ENCODE data around the gene F11.
"Not testable (repeated sequence)": the region's sequence is repeated elsewhere in the genome, so short reads cannot be mapped to it uniquely, and the experiment has no call there.

F11 gene

DNA sequence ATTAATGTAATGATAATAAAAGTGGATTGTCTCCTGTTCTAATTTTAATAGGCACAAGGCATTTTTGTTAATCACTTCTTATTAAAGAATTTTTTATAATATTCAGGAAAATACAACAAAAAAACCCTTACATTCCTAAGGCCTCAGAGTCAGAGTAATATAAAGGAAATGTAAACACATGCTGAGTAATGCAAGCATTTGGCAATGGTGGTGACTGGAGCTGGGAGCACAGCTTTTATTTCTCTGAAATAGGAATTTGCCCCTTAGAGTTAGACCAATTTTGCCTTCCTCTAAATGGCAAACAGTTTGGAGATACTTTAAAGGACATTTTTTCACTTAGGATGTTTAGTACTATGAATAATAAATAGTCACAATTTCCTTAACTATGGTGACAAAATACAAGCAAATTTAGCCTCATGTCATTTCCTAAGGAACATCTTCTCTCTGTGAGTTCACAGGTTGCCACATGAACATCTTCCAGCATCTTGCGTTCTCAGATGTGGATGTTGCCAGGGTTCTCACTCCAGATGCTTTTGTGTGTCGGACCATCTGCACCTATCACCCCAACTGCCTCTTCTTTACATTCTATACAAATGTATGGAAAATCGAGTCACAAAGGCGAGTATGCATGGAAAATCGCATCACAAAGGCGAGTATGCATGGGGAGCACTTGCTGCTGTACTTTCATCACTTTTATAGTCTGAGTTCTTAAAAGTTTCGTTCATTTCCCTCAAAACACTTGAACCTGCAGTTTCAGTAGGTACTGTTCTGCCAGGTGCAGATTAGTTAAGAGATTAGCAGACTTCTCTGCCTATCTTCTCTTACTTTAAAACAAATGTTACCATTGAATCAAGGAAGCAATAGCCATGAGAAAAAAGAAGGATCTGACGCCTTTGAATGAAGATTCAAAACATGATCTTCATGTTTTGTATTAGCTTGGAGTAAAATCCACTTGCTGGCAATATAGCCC lies 15.9 kb upstream of the F11 start:
- WGBS, 2 experiments, result 7 to 11% methylated on average over 8 of the region's 8 CpGs
- Histone ChIP-seq H3K36me3 (ENCODE audit: control insufficient read depth, insufficient read depth, low read length) (no peaks in the 10 kb centered on the region), H3K27me3 (ENCODE audit: control insufficient read depth, insufficient read depth, low read length, poor library complexity, severe bottlenecking) (no peaks in the 10 kb centered on the region), H3K9me3 (ENCODE audit: control insufficient read depth, low read length) (no peaks in the 10 kb centered on the region), H3K4me3 (ENCODE audit: insufficient read depth, low read depth, low read length) (no peak overlapping the region), H3K27ac (ENCODE audit: insufficient read depth, low read depth, low read length, poor library complexity, severe bottlenecking) (peak overlapping the region; percentile 44), H3K4me1 (ENCODE audit: control insufficient read depth, insufficient read depth, low read length) (peaks cover 8% of the 10 kb centered on the region)

- no peak overlapping the region for H3K4me3 ChIP-seq (ENCODE audit: insufficient read depth, low read depth, low read length)
- H3K36me3 ChIP-seq (ENCODE audit: control insufficient read depth, insufficient read depth, low read length), result no peaks in the 10 kb centered on the region
- H3K27ac ChIP-seq (ENCODE audit: insufficient read depth, low read depth, low read length, poor library complexity, severe bottlenecking), result peak overlapping the region; percentile 44
- H3K27me3 ChIP-seq (ENCODE audit: control insufficient read depth, insufficient read depth, low read length, poor library complexity, severe bottlenecking), result no peaks in the 10 kb centered on the region
- H3K4me1 ChIP-seq (ENCODE audit: control insufficient read depth, insufficient read depth, low read length), result peaks cover 8% of the 10 kb centered on the region
- 34 to 70% methylated on average over 1 to 2 of the region's 2 CpGs for WGBS, 2 experiments
- H3K9me3 ChIP-seq (ENCODE audit: control insufficient read depth, low read length), result no peaks in the 10 kb centered on the region
Observed at GRCh38 chr4:186250760-186251159, 15.2 kb upstream of the F11 start.

DNA sequence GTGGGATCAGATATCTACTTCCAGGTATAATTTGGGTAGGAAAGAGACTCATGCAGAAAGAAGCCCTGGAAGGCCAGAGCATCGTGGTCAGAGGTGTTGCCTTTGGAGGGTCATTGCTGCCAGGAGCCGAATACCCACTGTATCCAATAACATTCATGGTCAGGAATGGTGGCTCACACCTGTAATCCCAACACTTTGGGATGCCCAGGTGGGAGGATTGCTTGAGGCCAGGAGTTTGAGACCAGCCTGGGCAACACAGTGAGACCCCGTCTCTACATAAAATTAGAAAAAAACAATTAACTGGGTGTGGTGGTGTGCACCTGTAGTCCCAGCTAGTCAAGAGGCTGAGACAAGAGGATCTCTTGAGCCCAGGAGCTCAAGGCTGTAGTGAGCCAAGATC lies 10.9 kb upstream of the F11 start:
- H3K27ac ChIP-seq (ENCODE audit: insufficient read depth, low read depth, low read length, poor library complexity, severe bottlenecking), result no peak overlapping the region
- WGBS, 2 experiments, result 93 to 96% methylated on average over 3 of the region's 3 CpGs
- H3K4me3 ChIP-seq (ENCODE audit: insufficient read depth, low read depth, low read length), result no peak overlapping the region
- H3K27me3 ChIP-seq (ENCODE audit: control insufficient read depth, insufficient read depth, low read length, poor library complexity, severe bottlenecking), result no peaks in the 10 kb centered on the region
- peaks cover 4% of the 10 kb centered on the region for H3K4me1 ChIP-seq (ENCODE audit: control insufficient read depth, insufficient read depth, low read length)
- no peaks in the 10 kb centered on the region for H3K9me3 ChIP-seq (ENCODE audit: control insufficient read depth, low read length)
- H3K36me3 ChIP-seq (ENCODE audit: control insufficient read depth, insufficient read depth, low read length), result no peaks in the 10 kb centered on the region

GRCh38 chr4:186258216-186258811 lies 7.7 kb upstream of the F11 start:
- H3K27ac ChIP-seq (ENCODE audit: insufficient read depth, low read depth, low read length, poor library complexity, severe bottlenecking), result no peak overlapping the region
- H3K27me3 ChIP-seq (ENCODE audit: control insufficient read depth, insufficient read depth, low read length, poor library complexity, severe bottlenecking), result no peaks in the 10 kb centered on the region
- no peaks in the 10 kb centered on the region for H3K4me1 ChIP-seq (ENCODE audit: control insufficient read depth, insufficient read depth, low read length)
- no peak overlapping the region for H3K4me3 ChIP-seq (ENCODE audit: insufficient read depth, low read depth, low read length)
- 94 to 95% methylated on average over 12 of the region's 12 CpGs for WGBS, 2 experiments
- no peaks in the 10 kb centered on the region for H3K9me3 ChIP-seq (ENCODE audit: control insufficient read depth, low read length)
- H3K36me3 ChIP-seq (ENCODE audit: control insufficient read depth, insufficient read depth, low read length), result no peaks in the 10 kb centered on the region

DNA sequence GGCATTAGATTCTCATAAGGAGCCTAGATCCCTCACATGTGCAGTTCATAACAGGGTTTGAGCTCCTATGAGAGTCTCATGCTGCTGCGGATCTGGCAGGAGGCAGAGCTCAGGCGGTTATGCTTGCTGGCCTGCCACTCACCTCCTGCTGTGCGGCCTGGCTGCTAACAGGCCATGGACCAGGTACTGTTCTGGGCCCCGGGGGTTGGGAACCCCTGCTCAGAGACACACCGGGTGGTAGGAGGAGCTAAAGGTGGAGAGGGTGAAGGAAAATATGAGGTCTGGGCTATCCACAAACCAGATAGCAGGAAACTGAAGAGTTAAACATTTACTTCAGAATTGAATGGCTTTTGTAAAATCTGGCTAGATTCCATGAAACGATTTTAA lies 5.9 kb upstream of the F11 start:
- Histone ChIP-seq H3K36me3 (ENCODE audit: control insufficient read depth, insufficient read depth, low read length) (no peaks in the 10 kb centered on the region), H3K4me3 (ENCODE audit: insufficient read depth, low read depth, low read length) (no peak overlapping the region), H3K27ac (ENCODE audit: insufficient read depth, low read depth, low read length, poor library complexity, severe bottlenecking) (no peak overlapping the region), H3K4me1 (ENCODE audit: control insufficient read depth, insufficient read depth, low read length) (no peaks in the 10 kb centered on the region), H3K9me3 (ENCODE audit: control insufficient read depth, low read length) (no peaks in the 10 kb centered on the region), H3K27me3 (ENCODE audit: control insufficient read depth, insufficient read depth, low read length, poor library complexity, severe bottlenecking) (no peaks in the 10 kb centered on the region)
- 84 to 90% methylated on average over 6 of the region's 6 CpGs for WGBS, 2 experiments

DNA sequence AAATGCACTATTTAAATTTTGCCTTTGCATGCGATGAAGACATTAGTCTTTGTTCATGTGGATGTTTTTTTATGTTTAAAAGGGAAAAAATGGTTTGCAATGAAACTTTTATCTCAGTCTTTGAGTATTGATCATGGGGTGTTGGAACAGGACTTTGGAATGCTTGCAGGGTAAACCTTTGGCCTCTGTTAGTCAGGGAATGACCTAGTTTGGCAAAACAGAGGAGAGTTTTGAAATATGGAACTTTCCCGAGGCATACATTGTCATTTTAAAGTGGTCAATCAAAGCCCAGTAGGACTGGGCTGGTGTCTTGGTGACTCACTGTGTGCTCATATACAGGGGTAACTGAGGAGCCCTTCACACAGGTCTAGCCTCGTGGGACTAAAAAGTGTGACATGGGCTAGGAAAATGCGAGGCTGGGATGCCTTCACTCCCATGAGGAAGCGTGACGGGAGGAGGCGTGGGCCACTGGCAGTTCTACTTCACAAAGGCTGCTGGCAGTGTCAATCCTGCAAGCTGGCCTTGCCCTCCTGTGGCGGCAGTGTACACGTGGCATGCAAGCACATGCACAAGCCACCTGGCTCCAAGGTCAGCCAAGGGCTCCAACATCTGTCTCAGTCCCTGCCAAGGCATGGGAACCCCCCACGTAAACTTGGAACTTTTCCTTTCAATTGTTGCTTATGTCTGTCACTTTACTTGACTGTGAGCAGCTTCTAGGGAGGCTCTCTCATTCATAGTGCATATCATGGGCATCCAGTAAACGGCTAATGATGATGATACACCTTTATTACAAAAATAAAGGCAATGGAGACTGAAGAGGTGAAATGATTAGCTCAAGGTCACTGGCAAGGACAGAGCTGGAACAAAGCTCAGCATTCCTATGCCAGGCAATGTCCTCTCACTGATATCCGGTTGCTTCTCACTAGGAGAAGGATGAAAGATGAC lies 5.2 kb upstream of the F11 start:
- Histone ChIP-seq H3K27ac (ENCODE audit: insufficient read depth, low read depth, low read length, poor library complexity, severe bottlenecking) (no peak overlapping the region), H3K9me3 (ENCODE audit: control insufficient read depth, low read length) (no peaks in the 10 kb centered on the region), H3K4me3 (ENCODE audit: insufficient read depth, low read depth, low read length) (no peak overlapping the region)

GRCh38 chr4:186264660-186265059 lies 1.3 kb upstream of the F11 start:
- H3K9me3 ChIP-seq (ENCODE audit: control insufficient read depth, low read length), result no peaks in the 10 kb centered on the region
- H3K4me1 ChIP-seq (ENCODE audit: control insufficient read depth, insufficient read depth, low read length), result peaks cover 3% of the 10 kb centered on the region
- no peak overlapping the region for H3K27ac ChIP-seq (ENCODE audit: insufficient read depth, low read depth, low read length, poor library complexity, severe bottlenecking)
- H3K27me3 ChIP-seq (ENCODE audit: control insufficient read depth, insufficient read depth, low read length, poor library complexity, severe bottlenecking), result no peaks in the 10 kb centered on the region
- no peaks in the 10 kb centered on the region for H3K36me3 ChIP-seq (ENCODE audit: control insufficient read depth, insufficient read depth, low read length)
- H3K4me3 ChIP-seq (ENCODE audit: insufficient read depth, low read depth, low read length), result no peak overlapping the region
- 91 to 95% methylated on average over 7 of the region's 7 CpGs for WGBS, 2 experiments

More for the DNA sequence above, 5.2 kb upstream of the F11 start:
- Histone ChIP-seq H3K27me3 (ENCODE audit: control insufficient read depth, insufficient read depth, low read length, poor library complexity, severe bottlenecking) (no peaks in the 10 kb centered on the region), H3K36me3 (ENCODE audit: control insufficient read depth, insufficient read depth, low read length) (no peaks in the 10 kb centered on the region), H3K4me1 (ENCODE audit: control insufficient read depth, insufficient read depth, low read length) (no peaks in the 10 kb centered on the region)
- 90% methylated on average over 11 to 12 of the region's 12 CpGs for WGBS, 2 experiments

- H3K9me3 ChIP-seq (ENCODE audit: control insufficient read depth, low read length); H3K27ac ChIP-seq (ENCODE audit: insufficient read depth, low read depth, low read length, poor library complexity, severe bottlenecking); H3K4me1 ChIP-seq (ENCODE audit: control insufficient read depth, insufficient read depth, low read length); H3K27me3 ChIP-seq (ENCODE audit: control insufficient read depth, insufficient read depth, low read length, poor library complexity, severe bottlenecking); H3K36me3 ChIP-seq (ENCODE audit: control insufficient read depth, insufficient read depth, low read length); H3K4me3 ChIP-seq (ENCODE audit: insufficient read depth, low read depth, low read length): not testable (repeated sequence)
- WGBS, 2 experiments, result 68 to 72% methylated on average over 11 of the region's 11 CpGs
Observed at GRCh38 chr4:186265250-186265649, 739 bp upstream of the F11 start.

DNA sequence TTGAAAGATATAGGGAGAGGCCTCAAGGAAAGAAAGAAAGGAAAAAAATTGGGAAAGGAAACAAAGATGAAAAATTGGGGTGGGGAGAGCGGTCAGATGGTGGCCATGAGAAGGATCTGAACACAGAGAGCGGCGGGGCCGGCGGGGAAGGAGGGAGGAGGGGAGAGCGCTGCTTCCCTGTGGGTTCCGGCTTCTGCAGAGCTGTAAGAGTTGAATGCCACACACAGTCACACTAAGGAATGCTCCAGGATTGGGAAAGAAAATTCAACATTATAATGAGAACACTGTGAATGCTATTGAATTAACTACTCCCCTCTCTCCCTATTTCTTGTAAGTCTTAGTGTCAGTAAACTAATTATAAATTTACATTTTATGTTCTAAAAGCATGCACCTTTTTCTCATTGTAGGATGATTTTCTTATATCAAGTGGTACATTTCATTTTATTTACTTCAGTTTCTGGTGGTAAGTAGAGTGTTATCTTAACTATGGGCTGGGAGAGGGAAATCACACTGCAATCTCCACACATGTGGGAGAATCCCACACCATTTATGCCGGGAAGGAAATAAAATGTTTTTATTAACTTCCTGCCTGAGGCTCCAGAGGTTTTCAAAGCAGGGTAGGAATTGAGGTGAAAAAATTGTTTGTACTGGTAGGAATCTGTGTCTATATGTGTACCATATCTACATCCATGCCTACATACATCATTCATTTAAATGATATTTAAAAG lies 904 bp downstream of the F11 start:
- H3K27me3 ChIP-seq (ENCODE audit: control insufficient read depth, insufficient read depth, low read length, poor library complexity, severe bottlenecking), result no peaks in the 10 kb centered on the region
- no peaks in the 10 kb centered on the region for H3K9me3 ChIP-seq (ENCODE audit: control insufficient read depth, low read length)
- no peak overlapping the region for H3K27ac ChIP-seq (ENCODE audit: insufficient read depth, low read depth, low read length, poor library complexity, severe bottlenecking)
- H3K4me3 ChIP-seq (ENCODE audit: insufficient read depth, low read depth, low read length), result no peak overlapping the region
- peaks cover 3% of the 10 kb centered on the region for H3K4me1 ChIP-seq (ENCODE audit: control insufficient read depth, insufficient read depth, low read length)
- H3K36me3 ChIP-seq (ENCODE audit: control insufficient read depth, insufficient read depth, low read length), result no peaks in the 10 kb centered on the region
- WGBS, 2 experiments, result 11 to 13% methylated on average over 8 of the region's 8 CpGs

Measured in ectodermal cell (in vitro differentiated cells).